PFSK-1 (cell line): ENCODE results near the gene CPNE9.

Experiments
- POLR2AphosphoS5 ChIP-seq: IDR thresholded peaks from 2 replicates; pipeline ENCODE4 v1.6.1; 2012; ENCODE audit warnings: low read depth, mild to moderate bottlenecking, control low read depth, low read length, moderate library complexity
- REST ChIP-seq, 2 experiments: IDR thresholded peaks; 2 replicates each; pipeline versions ENCODE4 v1.6.1 to v1.8.0; 2011 to 2012; ENCODE audit warnings: low read depth in 2 of 2, low read length in 2 of 2, control low read depth in 1 of 2, inconsistent platforms in 1 of 2, mild to moderate bottlenecking in 1 of 2, moderate library complexity in 1 of 2; ENCODE audit not compliant: insufficient read depth in 1 of 2

DNA sequence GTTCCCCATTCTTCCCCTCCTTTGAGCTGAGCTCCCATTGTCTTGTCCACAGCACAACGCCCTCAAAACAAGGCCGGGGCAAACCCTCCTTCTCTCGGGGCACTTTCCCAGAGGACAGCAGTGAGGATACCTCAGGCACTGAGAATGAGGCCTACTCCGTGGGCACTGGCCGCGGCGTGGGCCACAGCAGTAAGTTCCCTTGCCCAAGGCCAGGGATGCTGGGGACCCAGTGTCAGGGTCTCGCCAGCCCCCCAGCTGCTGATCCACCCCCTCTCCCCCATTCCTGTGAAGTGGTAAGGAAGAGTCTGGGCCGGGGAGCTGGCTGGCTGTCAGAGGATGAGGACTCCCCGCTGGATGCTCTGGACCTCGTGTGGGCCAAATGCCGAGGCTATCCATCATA, 41.9 kb downstream of the CPNE9 start:
- no peak for TF ChIP-seq POLR2AphosphoS5
- no peak for TF ChIP-seq REST (IDR thresholded peaks at IDR 0.05; ENCODE audit: insufficient read depth in 1 of 2, low read depth in 2 of 2, low read length in 2 of 2)
